Esophagus squamous epithelium (tissue), 5 donors: Measurements from ENCODE around the gene NOX3. TPM values are rescaled to one million over a fixed set of nuclear protein-coding genes. Genes with fewer than 3 reads are reported as not detected.

Source experiments
- DNase-seq: peaks from one replicate; lab custom pipeline; 2025; lab: John Stamatoyannopoulos, UW
- H3K27ac ChIP-seq, 4 donors: fragments of 200-600 bp; sonication (generic); one replicate each; pipeline ENCODE4 v1.5.1; 2016 to 2019; ENCODE audit warnings: mild to moderate bottlenecking in 1 of 4
- H3K27me3 ChIP-seq, 4 donors: fragments of 200-600 bp; sonication (generic); 1 replicate in 3 of 4; 2 replicates in 1 of 4; pipeline versions ENCODE4 v1.5.1 to v1.6.0; 2017 to 2021; ENCODE audit warnings: antibody characterized with exemption in 1 of 4
- H3K36me3 ChIP-seq, 3 donors: fragments of 200-600 bp; sonication (generic); one replicate each; pipeline ENCODE4 v1.5.1; 2016 to 2019
- H3K4me1 ChIP-seq, 3 donors: fragments of 200-600 bp; sonication (generic); one replicate each; pipeline ENCODE4 v1.5.1; 2017 to 2019
- H3K4me3 ChIP-seq, 4 donors: fragments of 200-600 bp; sonication (generic); 1 replicate in 3 of 4; 2 replicates in 1 of 4; pipeline ENCODE4 v1.5.1; 2016 to 2019; ENCODE audit warnings: mild to moderate bottlenecking in 2 of 4, moderate library complexity in 1 of 4
- H3K9me3 ChIP-seq, 3 donors: fragments of 200-600 bp; sonication (generic); one replicate each; pipeline ENCODE4 v1.5.1; 2016 to 2019
- POLR2A ChIP-seq, 4 donors: fragments of 450-650 bp; IDR thresholded peaks; one replicate each; pipeline ENCODE4 v1.6.1; 2017; ENCODE audit warnings: antibody characterized with exemption in 4 of 4, mild to moderate bottlenecking in 4 of 4, moderate library complexity in 3 of 4
- WGBS, 2 donors: methylation state at CpG; one replicate each; pipeline ENCODE4 v1.1.5; 2018; 5-methylcytosine and 5-hydroxymethylcytosine counted together
- intact Hi-C: fragments of 100-400 bp; cut with DNase I; formaldehyde crosslinking; loops from one replicate; pipeline ENCODE4 v1.15.0; 2022
- total RNA-seq, 4 donors: library from RNA; depleted of rRNA; stranded (reverse); fragments of >200 nt; gene quantifications; one replicate each; pipeline ENCODE4 v1.1.0, GENCODE V29; 2016
- TF ChIP-seq, protein P1 (sequence below), 6 experiments: fragments of 450-650 bp in 4 of 6; fragments of 200-600 bp in 2 of 6; sonication (generic) in 2 of 6; IDR thresholded peaks; one replicate each; pipeline ENCODE4 v1.5.1; 2016 to 2019; ENCODE audit warnings: antibody characterized with exemption in 6 of 6, mild to moderate bottlenecking in 4 of 6, moderate library complexity in 4 of 6
- donor health status: DM: yes; HTN: yes; CAD: no.

The NOX3 gene
- total RNA-seq, 4 donors from 2014 or later = not detected

DNA sequence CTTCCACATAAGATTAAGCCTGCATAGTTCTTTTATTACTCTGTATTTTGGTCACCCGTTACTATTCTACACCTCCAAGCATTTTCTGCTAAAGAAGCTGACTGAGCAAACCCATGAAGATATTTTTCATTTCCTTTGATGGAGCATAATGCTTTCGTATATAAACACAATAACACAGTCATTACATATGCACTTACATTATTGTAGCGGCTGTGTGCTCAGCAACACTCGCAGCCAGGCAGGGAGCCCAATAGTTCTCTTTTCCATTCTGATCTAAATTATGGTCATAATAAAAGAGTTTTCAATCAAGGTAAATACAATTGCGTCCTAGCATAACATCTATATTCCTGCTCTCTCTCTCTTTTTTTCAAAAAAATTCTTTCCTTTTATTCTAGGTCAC, 71.7 kb downstream of the NOX3 start:
- TF ChIP-seq, protein P1, sequence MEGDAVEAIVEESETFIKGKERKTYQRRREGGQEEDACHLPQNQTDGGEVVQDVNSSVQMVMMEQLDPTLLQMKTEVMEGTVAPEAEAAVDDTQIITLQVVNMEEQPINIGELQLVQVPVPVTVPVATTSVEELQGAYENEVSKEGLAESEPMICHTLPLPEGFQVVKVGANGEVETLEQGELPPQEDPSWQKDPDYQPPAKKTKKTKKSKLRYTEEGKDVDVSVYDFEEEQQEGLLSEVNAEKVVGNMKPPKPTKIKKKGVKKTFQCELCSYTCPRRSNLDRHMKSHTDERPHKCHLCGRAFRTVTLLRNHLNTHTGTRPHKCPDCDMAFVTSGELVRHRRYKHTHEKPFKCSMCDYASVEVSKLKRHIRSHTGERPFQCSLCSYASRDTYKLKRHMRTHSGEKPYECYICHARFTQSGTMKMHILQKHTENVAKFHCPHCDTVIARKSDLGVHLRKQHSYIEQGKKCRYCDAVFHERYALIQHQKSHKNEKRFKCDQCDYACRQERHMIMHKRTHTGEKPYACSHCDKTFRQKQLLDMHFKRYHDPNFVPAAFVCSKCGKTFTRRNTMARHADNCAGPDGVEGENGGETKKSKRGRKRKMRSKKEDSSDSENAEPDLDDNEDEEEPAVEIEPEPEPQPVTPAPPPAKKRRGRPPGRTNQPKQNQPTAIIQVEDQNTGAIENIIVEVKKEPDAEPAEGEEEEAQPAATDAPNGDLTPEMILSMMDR (IDR thresholded peaks at IDR 0.05) = no peak
- no peak for TF ChIP-seq POLR2A (IDR thresholded peaks at IDR 0.05)
- no peak overlapping the region for H3K27ac ChIP-seq
- intact Hi-C loops = no loop called here
- no peaks in the 10 kb centered on the region for H3K4me1 ChIP-seq
- no peak overlapping the region for H3K4me3 ChIP-seq
- no peak for DNase-seq
- WGBS, 2 donors = 66 to 83% methylated on average over 5 of the region's 5 CpGs
- no peaks in the 10 kb centered on the region for H3K9me3 ChIP-seq
- H3K27me3 ChIP-seq = no peaks in the 10 kb centered on the region
- no peaks in the 10 kb centered on the region for H3K36me3 ChIP-seq

DNA sequence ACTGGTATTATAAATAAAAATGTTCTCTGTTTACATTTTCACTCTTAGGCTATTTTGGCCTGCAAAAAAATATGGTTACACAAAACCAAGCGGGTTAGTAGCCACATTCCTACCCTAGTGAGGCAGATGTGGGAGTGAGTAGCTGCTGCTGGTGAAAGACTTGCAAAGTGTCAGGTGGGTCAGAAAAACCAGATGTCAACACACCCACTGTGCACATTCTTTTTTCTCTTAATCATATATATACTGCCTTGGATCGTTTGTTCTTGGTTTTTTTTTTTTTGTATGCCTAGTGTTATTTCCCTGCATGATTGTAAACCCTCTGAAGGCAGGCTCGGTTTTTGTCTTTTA, 73.3 kb downstream of the NOX3 start:
- no peaks in the 10 kb centered on the region for H3K27me3 ChIP-seq
- no peaks in the 10 kb centered on the region for H3K4me1 ChIP-seq
- no peaks in the 10 kb centered on the region for H3K36me3 ChIP-seq
- no peak for DNase-seq
- 60 to 66% methylated on average over 2 to 3 of the region's 3 CpGs for WGBS, 2 donors
- no peak overlapping the region for H3K27ac ChIP-seq
- H3K9me3 ChIP-seq = no peaks in the 10 kb centered on the region
- no peak overlapping the region for H3K4me3 ChIP-seq
- TF ChIP-seq, protein P1 (IDR thresholded peaks at IDR 0.05) = no peak
- no peak for TF ChIP-seq POLR2A (IDR thresholded peaks at IDR 0.05)
- intact Hi-C loops = no loop called here

DNA sequence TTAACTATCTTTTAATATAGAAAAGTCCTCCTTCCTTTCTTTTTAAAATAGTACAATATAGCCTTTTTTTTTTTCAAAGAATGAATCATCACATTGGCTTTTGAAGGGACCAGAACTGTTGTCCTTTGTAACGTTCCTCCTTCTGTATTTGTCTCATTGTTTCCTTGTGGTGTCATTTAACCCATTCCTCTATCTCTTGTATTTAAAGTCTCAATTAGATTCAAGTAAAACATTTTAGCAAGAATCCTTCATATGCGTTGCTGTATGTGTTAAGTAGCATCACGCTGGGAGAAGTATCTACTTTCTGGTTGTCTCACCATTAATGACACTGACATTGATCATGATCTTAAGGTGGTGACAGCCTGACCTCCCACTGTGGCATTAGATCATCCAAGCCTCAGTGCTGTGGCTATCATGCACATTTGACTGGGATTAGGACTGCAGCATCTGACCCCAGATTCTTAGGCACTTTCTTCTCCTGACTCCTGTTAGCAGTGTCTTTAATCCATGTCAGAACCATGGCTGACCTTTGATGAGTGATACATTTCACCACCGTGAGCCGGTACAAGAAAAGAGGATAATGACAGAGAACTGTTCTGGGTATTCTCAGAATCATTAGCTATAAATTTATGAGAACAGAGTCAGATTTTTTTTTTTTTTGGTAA, 73.8 kb downstream of the NOX3 start:
- H3K9me3 ChIP-seq = no peaks in the 10 kb centered on the region
- DNase-seq = no peak
- intact Hi-C loops = no loop called here
- no peaks in the 10 kb centered on the region for H3K36me3 ChIP-seq
- H3K27me3 ChIP-seq = no peaks in the 10 kb centered on the region
- H3K4me3 ChIP-seq = no peak overlapping the region
- H3K27ac ChIP-seq = no peak overlapping the region
- no peaks in the 10 kb centered on the region for H3K4me1 ChIP-seq
- TF ChIP-seq POLR2A (IDR thresholded peaks at IDR 0.05) = no peak
- TF ChIP-seq, protein P1 (IDR thresholded peaks at IDR 0.05) = no peak
- 70 to 71% methylated on average over 5 of the region's 5 CpGs for WGBS, 2 donors

DNA sequence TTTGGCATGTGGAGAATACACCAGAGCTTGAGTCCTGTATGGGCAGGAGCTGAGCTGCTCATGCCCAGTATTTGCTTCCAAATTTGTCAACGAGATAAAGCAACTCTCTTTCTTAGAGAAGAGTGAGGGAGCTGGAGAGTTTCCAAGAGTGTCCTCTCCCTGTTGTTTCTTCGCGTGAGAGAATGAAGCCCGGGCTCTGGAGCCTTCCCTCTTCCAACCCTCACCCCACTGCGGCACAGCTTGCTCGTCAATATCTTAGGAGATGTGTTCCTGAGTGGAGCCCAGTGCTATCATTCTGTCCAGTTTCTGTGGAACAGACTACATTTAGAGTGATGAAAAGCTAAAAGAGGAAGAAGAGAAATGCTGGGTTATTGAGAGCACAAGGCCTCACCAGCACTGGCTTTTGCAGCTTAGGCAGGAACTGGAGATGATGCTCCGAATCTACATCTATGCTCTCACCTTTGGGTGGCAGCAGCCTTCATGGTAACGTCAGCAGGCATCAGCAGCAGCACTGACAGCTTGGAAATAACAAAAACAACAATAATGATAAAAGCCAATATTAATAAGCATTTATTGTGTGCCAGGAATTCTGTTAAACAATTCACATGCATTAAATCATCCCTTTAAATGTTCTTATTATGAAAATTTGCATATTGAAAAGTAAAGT, 74.8 kb downstream of the NOX3 start:
- 61 to 86% methylated on average over 2 to 8 of the region's 8 CpGs for WGBS, 2 donors

DNA sequence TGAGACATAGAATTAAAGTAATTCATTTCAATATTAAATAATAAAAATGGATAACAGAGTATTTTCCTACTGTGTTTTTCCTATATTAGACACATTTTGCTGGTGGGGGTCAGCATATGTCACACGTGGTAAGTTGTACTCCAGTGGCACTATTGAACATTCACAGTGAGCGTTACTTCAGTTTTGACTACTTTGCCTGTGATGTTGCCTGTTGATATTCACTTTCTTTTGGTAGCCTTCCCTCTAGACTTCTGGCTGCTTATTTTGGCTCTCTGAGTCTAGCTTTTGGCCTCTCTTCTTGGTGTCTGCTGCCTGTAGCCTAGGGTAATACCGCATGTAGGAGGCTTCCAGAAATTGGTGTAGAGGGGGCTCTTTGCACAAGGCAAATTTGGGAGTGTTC, 76.9 kb downstream of the NOX3 start:
- 72 to 85% methylated on average over 3 of the region's 3 CpGs for WGBS, 2 donors
- intact Hi-C loops = no loop called here
- no peaks in the 10 kb centered on the region for H3K36me3 ChIP-seq
- H3K27ac ChIP-seq = no peak overlapping the region
- no peaks in the 10 kb centered on the region for H3K9me3 ChIP-seq
- DNase-seq = no peak
- H3K27me3 ChIP-seq = no peaks in the 10 kb centered on the region
- no peak for TF ChIP-seq POLR2A (IDR thresholded peaks at IDR 0.05)
- TF ChIP-seq, protein P1 (IDR thresholded peaks at IDR 0.05) = no peak
- H3K4me1 ChIP-seq = no peaks in the 10 kb centered on the region
- H3K4me3 ChIP-seq = no peak overlapping the region

More for the DNA sequence above, 74.8 kb downstream of the NOX3 start:
- no peak overlapping the region for H3K27ac ChIP-seq
- intact Hi-C loops = no loop called here
- TF ChIP-seq, protein P1 (IDR thresholded peaks at IDR 0.05) = no peak
- TF ChIP-seq POLR2A (IDR thresholded peaks at IDR 0.05) = no peak
- H3K9me3 ChIP-seq = no peaks in the 10 kb centered on the region
- H3K4me1 ChIP-seq = no peaks in the 10 kb centered on the region
- no peak for DNase-seq
- H3K27me3 ChIP-seq = no peaks in the 10 kb centered on the region
- no peaks in the 10 kb centered on the region for H3K36me3 ChIP-seq
- no peak overlapping the region for H3K4me3 ChIP-seq
